Sigmoid colon (tissue), 4 donors: Measurements from ENCODE around the gene CARD9.

Experiments used
- EP300 ChIP-seq, 4 donors: sonication (generic); formaldehyde crosslinking; IDR thresholded peaks; one replicate each; pipeline ENCODE4 v1.6.1; 2017; ENCODE audit warnings: antibody characterized with exemption in 4 of 4
- POLR2AphosphoS5 ChIP-seq, 4 donors: sonication (generic); formaldehyde crosslinking; IDR thresholded peaks; one replicate each; pipeline ENCODE4 v1.6.1; 2017; ENCODE audit warnings: antibody characterized with exemption in 4 of 4
- TF ChIP-seq, protein P1 (sequence below), 4 experiments: fragments of 450-650 bp in 3 of 4; fragments of 200-600 bp in 1 of 4; IDR thresholded peaks; one replicate each; pipeline ENCODE4 v1.5.1; 2016 to 2019; ENCODE audit warnings: antibody characterized with exemption in 4 of 4, mild to moderate bottlenecking in 3 of 4, moderate library complexity in 2 of 4

DNA sequence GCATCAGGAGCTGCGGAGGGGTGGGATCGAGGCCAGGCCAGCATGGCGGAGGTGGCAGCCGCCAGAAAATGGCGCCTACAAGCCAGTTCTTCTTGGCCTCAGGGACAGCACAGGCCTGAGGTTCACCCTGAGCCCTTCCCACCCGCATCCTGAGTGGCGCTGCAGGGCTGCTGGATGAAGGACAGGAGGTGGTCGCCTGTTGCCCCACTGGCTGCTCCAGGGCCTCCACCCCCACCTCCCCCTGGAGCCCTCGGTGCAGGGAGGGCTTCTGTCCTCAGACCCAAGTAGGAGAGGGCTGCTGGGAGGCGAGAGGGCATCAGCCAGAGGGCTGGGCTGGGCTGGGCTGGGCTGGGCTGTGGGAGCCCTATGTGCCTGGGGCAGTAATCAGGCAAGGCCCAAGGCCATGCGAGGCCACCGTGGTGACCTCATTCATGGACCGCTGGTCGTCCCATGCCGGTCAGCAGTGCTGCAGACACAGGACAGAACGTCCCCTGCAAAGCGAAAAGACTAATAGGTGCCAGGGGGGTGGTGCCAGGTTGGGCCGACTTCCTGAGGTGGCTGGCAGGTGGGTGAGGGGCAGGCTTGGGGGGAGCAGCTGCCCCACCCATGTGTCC is 32.3 kb downstream of the CARD9 start:
- TF ChIP-seq, protein P1, sequence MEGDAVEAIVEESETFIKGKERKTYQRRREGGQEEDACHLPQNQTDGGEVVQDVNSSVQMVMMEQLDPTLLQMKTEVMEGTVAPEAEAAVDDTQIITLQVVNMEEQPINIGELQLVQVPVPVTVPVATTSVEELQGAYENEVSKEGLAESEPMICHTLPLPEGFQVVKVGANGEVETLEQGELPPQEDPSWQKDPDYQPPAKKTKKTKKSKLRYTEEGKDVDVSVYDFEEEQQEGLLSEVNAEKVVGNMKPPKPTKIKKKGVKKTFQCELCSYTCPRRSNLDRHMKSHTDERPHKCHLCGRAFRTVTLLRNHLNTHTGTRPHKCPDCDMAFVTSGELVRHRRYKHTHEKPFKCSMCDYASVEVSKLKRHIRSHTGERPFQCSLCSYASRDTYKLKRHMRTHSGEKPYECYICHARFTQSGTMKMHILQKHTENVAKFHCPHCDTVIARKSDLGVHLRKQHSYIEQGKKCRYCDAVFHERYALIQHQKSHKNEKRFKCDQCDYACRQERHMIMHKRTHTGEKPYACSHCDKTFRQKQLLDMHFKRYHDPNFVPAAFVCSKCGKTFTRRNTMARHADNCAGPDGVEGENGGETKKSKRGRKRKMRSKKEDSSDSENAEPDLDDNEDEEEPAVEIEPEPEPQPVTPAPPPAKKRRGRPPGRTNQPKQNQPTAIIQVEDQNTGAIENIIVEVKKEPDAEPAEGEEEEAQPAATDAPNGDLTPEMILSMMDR (IDR thresholded peaks at IDR 0.05), result no peak
- TF ChIP-seq EP300 (IDR thresholded peaks at IDR 0.05) (no peak), POLR2AphosphoS5 (IDR thresholded peaks at IDR 0.05) (no peak)
